HT-29 (cell line): ENCODE results near the gene DRAM1. TPM values are rescaled to one million over a fixed set of nuclear protein-coding genes. Genes with fewer than 3 reads are reported as not detected.

Source experiments
- small RNA-seq: library from RNA; depleted of rRNA; stranded (forward); fragments of <200 nt; gene quantifications from one replicate; pipeline ENCODE3, GENCODE V24; 2014
- total RNA-seq: library from RNA; depleted of rRNA; stranded (reverse); fragments of >200 nt; shearing (Covaris generic); gene quantifications from 2 replicates; pipeline ENCODE4 v1.2.3, GENCODE V29; 2014; rRNA removed

The DRAM1 gene
- total RNA-seq, 1 experiment from 2014 or later, result 1.1 TPM

Small RNA genes within 50 kb of the gene (small RNA-seq; reads per million reads assigned to genes)
- gene RNA5SP369, result not detected
- gene RNU6-1183P, result not detected

Other genes starting within 250 kb of the DRAM1 start
- 28.4 and 74.1 TPM in 2 replicates for gene CHPT1, start 179.9 kb upstream of the DRAM1 start, total RNA-seq
- not detected in 2 replicates for gene SYCP3, start 138.1 kb upstream of the DRAM1 start, total RNA-seq
- gene GNPTAB, start 46.6 kb upstream of the DRAM1 start, total RNA-seq, result 6.1 and 12.7 TPM in 2 replicates
- 15.2 and 19.3 TPM in 2 replicates for gene WASHC3, start 184.4 kb downstream of the DRAM1 start, total RNA-seq
- 22.7 and 25.0 TPM in 2 replicates for gene NUP37, start 242.5 kb downstream of the DRAM1 start, total RNA-seq
- 11.5 and 13.0 TPM in 2 replicates for gene PARPBP, start 242.6 kb downstream of the DRAM1 start, total RNA-seq